ENCODE results near the gene CRYBG1. TPM values are rescaled to one million over a fixed set of nuclear protein-coding genes. Genes with fewer than 3 reads are reported as not detected.

The CRYBG1 gene
- total RNA-seq, 2 experiments from 2014 or later, result 34.9 to 36.8 TPM

- H3K4me3 Mint-ChIP-seq, result no peak overlapping the region
- H3K27ac Mint-ChIP-seq, result no peak overlapping the region
- no peaks in the 10 kb centered on the region for H3K9me3 Mint-ChIP-seq (ENCODE audit: insufficient read depth)
- CTCF ChIA-PET, result interaction anchor here (1.0 to 4.2 kb wide), 3 partner anchors 10 to 114 kb away, joined by 3 to 25 read pairs (median 3); no protein-coding TSS in a partner anchor
- no peak for ATAC-seq
- H3K27me3 Mint-ChIP-seq (ENCODE audit: low read depth), result peaks cover 5% of the 10 kb centered on the region
- POLR2A ChIA-PET, result no interaction called here
- DNase-seq, result no peak
- H3K4me1 Mint-ChIP-seq (ENCODE audit: low read depth), result peaks cover 11% of the 10 kb centered on the region
- H3K36me3 Mint-ChIP-seq (ENCODE audit: low read depth), result no peaks in the 10 kb centered on the region
Observed at GRCh38 chr6:106452628-106453027, 92.1 kb downstream of the CRYBG1 start.

GRCh38 chr6:106453756-106454367, 93.3 kb downstream of the CRYBG1 start:
- CTCF ChIA-PET, result interaction anchor here (4.2 kb wide), 1 partner anchor 113 kb away, joined by 25 read pairs; no protein-coding TSS in a partner anchor
- POLR2A ChIA-PET, result no interaction called here
- Mint-ChIP-seq H3K27ac (no peak overlapping the region), H3K4me3 (no peak overlapping the region), H3K36me3 (ENCODE audit: low read depth) (no peaks in the 10 kb centered on the region), H3K9me3 (ENCODE audit: insufficient read depth) (no peaks in the 10 kb centered on the region), H3K27me3 (ENCODE audit: low read depth) (peaks cover 9% of the 10 kb centered on the region), H3K4me1 (ENCODE audit: low read depth) (no peaks in the 10 kb centered on the region)
- DNase-seq (no peak), ATAC-seq (peak; percentile 27)

- ChIA-PET CTCF (no interaction called here), POLR2A (no interaction called here)
- Mint-ChIP-seq H3K4me1 (ENCODE audit: low read depth) (no peaks in the 10 kb centered on the region), H3K36me3 (ENCODE audit: low read depth) (no peaks in the 10 kb centered on the region), H3K27ac (no peak overlapping the region), H3K27me3 (ENCODE audit: low read depth) (peaks cover 12% of the 10 kb centered on the region), H3K4me3 (no peak overlapping the region), H3K9me3 (ENCODE audit: insufficient read depth) (no peaks in the 10 kb centered on the region)
- DNase-seq (no peak), ATAC-seq (no peak)
Observed at GRCh38 chr6:106456756-106457155, 96.2 kb downstream of the CRYBG1 start.

- ATAC-seq (no peak), DNase-seq (no peak)
- POLR2A ChIA-PET, result no interaction called here
- Mint-ChIP-seq H3K4me1 (ENCODE audit: low read depth) (no peaks in the 10 kb centered on the region), H3K9me3 (ENCODE audit: insufficient read depth) (no peaks in the 10 kb centered on the region), H3K27me3 (ENCODE audit: low read depth) (peaks cover 15% of the 10 kb centered on the region), H3K27ac (no peak overlapping the region), H3K4me3 (no peak overlapping the region), H3K36me3 (ENCODE audit: low read depth) (no peaks in the 10 kb centered on the region)
- CTCF ChIA-PET, result interaction anchor here (0.9 to 2.0 kb wide), 2 partner anchors 16 to 108 kb away, joined by 3 to 8 read pairs; no protein-coding TSS in a partner anchor
Observed at GRCh38 chr6:106458021-106458986, 97.8 kb downstream of the CRYBG1 start.

GRCh38 chr6:106460481-106460880, 100.0 kb downstream of the CRYBG1 start:
- peaks cover 19% of the 10 kb centered on the region for H3K27me3 Mint-ChIP-seq (ENCODE audit: low read depth)
- H3K27ac Mint-ChIP-seq, result no peak overlapping the region
- no peak overlapping the region for H3K4me3 Mint-ChIP-seq
- ATAC-seq (no peak), DNase-seq (no peak)
- ChIA-PET CTCF (interaction anchor here (0.8 to 2.0 kb wide), 3 partner anchors 11 to 106 kb away, joined by 3 to 8 read pairs (median 6); no protein-coding TSS in a partner anchor), POLR2A (no interaction called here)
- H3K4me1 Mint-ChIP-seq (ENCODE audit: low read depth), result no peaks in the 10 kb centered on the region
- H3K36me3 Mint-ChIP-seq (ENCODE audit: low read depth), result no peaks in the 10 kb centered on the region
- no peaks in the 10 kb centered on the region for H3K9me3 Mint-ChIP-seq (ENCODE audit: insufficient read depth)

GRCh38 chr6:106461084-106461483, 100.6 kb downstream of the CRYBG1 start:
- ATAC-seq (no peak), DNase-seq (no peak)
- Mint-ChIP-seq H3K27me3 (ENCODE audit: low read depth) (peaks cover 16% of the 10 kb centered on the region), H3K4me1 (ENCODE audit: low read depth) (no peaks in the 10 kb centered on the region), H3K27ac (no peak overlapping the region), H3K4me3 (no peak overlapping the region), H3K36me3 (ENCODE audit: low read depth) (no peaks in the 10 kb centered on the region), H3K9me3 (ENCODE audit: insufficient read depth) (no peaks in the 10 kb centered on the region)
- POLR2A ChIA-PET, result no interaction called here
- CTCF ChIA-PET, result interaction anchor here (1.9 kb wide), 1 partner anchor 12 kb away, joined by 6 read pairs; no protein-coding TSS in a partner anchor

- H3K4me1 Mint-ChIP-seq (ENCODE audit: low read depth), result no peaks in the 10 kb centered on the region
- ChIA-PET POLR2A (no interaction called here), CTCF (interaction anchor here (0.8 to 2.1 kb wide), 5 partner anchors 11 to 534 kb away, joined by 3 to 7 read pairs (median 4); no protein-coding TSS in a partner anchor)
- H3K9me3 Mint-ChIP-seq (ENCODE audit: insufficient read depth), result no peaks in the 10 kb centered on the region
- no peak for ATAC-seq
- H3K27me3 Mint-ChIP-seq (ENCODE audit: low read depth), result peaks cover 30% of the 10 kb centered on the region
- no peak for DNase-seq
- no peaks in the 10 kb centered on the region for H3K36me3 Mint-ChIP-seq (ENCODE audit: low read depth)
- no peak overlapping the region for H3K4me3 Mint-ChIP-seq
- H3K27ac Mint-ChIP-seq, result no peak overlapping the region
Observed at GRCh38 chr6:106462923-106463557, 102.5 kb downstream of the CRYBG1 start.

- ATAC-seq, result no peak
- ChIA-PET CTCF (no interaction called here), POLR2A (no interaction called here)
- H3K4me1 Mint-ChIP-seq (ENCODE audit: low read depth), result no peaks in the 10 kb centered on the region
- H3K27me3 Mint-ChIP-seq (ENCODE audit: low read depth), result peaks cover 32% of the 10 kb centered on the region
- DNase-seq, result no peak
- H3K27ac Mint-ChIP-seq, result no peak overlapping the region
- no peak overlapping the region for H3K4me3 Mint-ChIP-seq
- no peaks in the 10 kb centered on the region for H3K36me3 Mint-ChIP-seq (ENCODE audit: low read depth)
- H3K9me3 Mint-ChIP-seq (ENCODE audit: insufficient read depth), result no peaks in the 10 kb centered on the region
Observed at GRCh38 chr6:106466211-106466610, 105.7 kb downstream of the CRYBG1 start.

- POLR2A ChIA-PET, result interaction anchor here (0.6 kb wide), 1 partner anchor 9 kb away, joined by 3 read pairs; no protein-coding TSS in a partner anchor
- H3K9me3 Mint-ChIP-seq (ENCODE audit: insufficient read depth), result no peaks in the 10 kb centered on the region
- no peaks in the 10 kb centered on the region for H3K36me3 Mint-ChIP-seq (ENCODE audit: low read depth)
- H3K4me3 Mint-ChIP-seq, result no peak overlapping the region
- no peak overlapping the region for H3K27ac Mint-ChIP-seq
- DNase-seq (no peak), ATAC-seq (no peak)
- no peaks in the 10 kb centered on the region for H3K4me1 Mint-ChIP-seq (ENCODE audit: low read depth)
- CTCF ChIA-PET, result no interaction called here
- H3K27me3 Mint-ChIP-seq (ENCODE audit: low read depth), result peaks cover 29% of the 10 kb centered on the region
Observed at GRCh38 chr6:106468935-106469334, 108.4 kb downstream of the CRYBG1 start.

GRCh38 chr6:106469882-106470281, 109.4 kb downstream of the CRYBG1 start:
- Mint-ChIP-seq H3K9me3 (ENCODE audit: insufficient read depth) (no peaks in the 10 kb centered on the region), H3K4me3 (no peak overlapping the region), H3K36me3 (ENCODE audit: low read depth) (no peaks in the 10 kb centered on the region), H3K27me3 (ENCODE audit: low read depth) (peaks cover 29% of the 10 kb centered on the region), H3K4me1 (ENCODE audit: low read depth) (no peaks in the 10 kb centered on the region), H3K27ac (no peak overlapping the region)
- ATAC-seq (no peak), DNase-seq (no peak)
- CTCF ChIA-PET, result no interaction called here
- POLR2A ChIA-PET, result no interaction called here

- CTCF ChIA-PET, result interaction anchor here (0.7 kb wide), 1 partner anchor 96 kb away, joined by 3 read pairs; no protein-coding TSS in a partner anchor
- ATAC-seq (no peak), DNase-seq (no peak)
- H3K4me3 Mint-ChIP-seq, result no peak overlapping the region
- H3K36me3 Mint-ChIP-seq (ENCODE audit: low read depth), result no peaks in the 10 kb centered on the region
- POLR2A ChIA-PET, result no interaction called here
- H3K27me3 Mint-ChIP-seq (ENCODE audit: low read depth), result peaks cover 26% of the 10 kb centered on the region
- no peaks in the 10 kb centered on the region for H3K4me1 Mint-ChIP-seq (ENCODE audit: low read depth)
- no peaks in the 10 kb centered on the region for H3K9me3 Mint-ChIP-seq (ENCODE audit: insufficient read depth)
- no peak overlapping the region for H3K27ac Mint-ChIP-seq
Observed at GRCh38 chr6:106470316-106470715, 109.8 kb downstream of the CRYBG1 start.
